ENCODE results near the gene TMEM150C. TPM values are rescaled to one million over a fixed set of nuclear protein-coding genes. Genes with fewer than 3 reads are reported as not detected.
"Not testable (repeated sequence)": the region's sequence is repeated elsewhere in the genome, so short reads cannot be mapped to it uniquely, and the experiment has no call there.

TMEM150C gene
- total RNA-seq, 1 experiment from 2014 or later: 0.07 TPM

DNA sequence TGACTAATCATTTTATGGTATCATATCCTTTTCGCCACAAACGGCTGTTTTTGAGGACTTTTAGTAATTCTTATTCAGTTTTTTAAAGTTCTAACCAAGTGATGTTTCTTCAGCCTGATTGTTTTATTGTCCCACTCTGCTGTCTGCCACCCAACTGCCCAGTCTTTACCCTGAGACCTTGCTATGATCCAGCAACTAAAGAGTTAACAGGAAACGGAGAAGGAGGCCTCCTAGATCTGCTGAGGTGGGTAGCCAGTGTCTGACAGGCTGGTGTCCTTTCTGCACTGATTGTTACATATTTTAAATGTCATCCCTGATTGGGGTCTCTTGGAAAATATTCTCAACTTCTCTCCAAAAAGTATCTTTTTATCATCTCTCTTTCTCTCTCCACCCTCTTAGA lies 7.9 kb upstream of the TMEM150C start:
- DNase-seq (ENCODE audit: extremely low read depth, low read depth): no peak

DNA sequence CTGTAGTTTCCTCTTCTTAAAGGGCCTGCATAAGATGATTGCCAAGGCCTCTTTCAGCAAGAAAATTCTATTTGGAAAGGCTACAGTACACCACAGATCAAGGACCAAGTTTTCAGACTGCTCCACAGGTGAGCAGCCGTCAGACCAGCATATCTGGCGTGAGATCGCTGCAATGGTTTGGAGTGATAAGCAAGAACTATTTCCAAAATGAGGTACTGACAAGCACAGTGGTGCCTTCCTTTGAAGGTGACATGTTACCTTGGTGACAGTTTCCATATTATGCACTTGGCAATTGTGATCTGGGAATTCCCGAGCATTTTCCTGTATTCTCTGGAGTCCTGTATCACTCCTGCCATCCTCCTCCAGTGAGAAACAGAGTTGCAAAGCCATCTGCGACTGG lies 7.3 kb upstream of the TMEM150C start:
- no peak for DNase-seq (ENCODE audit: extremely low read depth, low read depth)

DNA sequence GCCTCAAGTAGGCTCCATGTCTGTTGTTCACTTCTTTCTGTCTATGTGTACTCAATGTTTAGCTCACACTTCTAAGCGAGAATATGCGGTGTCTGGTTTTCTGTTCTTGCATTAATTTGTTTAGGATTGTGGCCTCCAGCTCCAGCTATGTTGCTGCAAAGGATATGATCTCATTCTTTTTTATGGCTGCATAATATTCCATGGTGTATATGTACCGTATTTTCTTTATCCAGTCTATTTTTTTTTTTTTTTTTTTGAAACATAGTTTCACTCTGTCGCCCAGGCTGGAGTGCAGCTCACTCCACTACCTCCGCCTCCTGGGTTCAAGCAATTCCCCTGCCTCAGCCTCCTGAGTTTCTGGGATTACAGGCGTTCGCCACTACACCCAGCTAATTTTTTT lies 5.7 kb upstream of the TMEM150C start:
- no peak for DNase-seq (ENCODE audit: extremely low read depth, low read depth)

DNA sequence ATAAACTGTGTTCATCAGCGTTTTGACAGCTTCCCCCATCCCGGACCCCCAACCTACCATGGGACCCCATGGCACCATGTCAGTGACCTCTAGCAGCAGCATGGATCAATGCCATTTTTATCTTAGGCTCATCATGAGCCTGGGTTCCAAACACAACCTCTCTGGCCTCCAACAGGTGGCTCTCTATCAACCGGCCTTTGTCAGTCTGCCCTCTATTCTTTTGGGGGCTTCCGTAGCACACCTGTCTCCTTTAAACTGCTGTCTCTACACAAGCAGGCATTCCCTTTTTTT lies 721 bp upstream of the TMEM150C start:
- no peak for DNase-seq (ENCODE audit: extremely low read depth, low read depth)

DNA sequence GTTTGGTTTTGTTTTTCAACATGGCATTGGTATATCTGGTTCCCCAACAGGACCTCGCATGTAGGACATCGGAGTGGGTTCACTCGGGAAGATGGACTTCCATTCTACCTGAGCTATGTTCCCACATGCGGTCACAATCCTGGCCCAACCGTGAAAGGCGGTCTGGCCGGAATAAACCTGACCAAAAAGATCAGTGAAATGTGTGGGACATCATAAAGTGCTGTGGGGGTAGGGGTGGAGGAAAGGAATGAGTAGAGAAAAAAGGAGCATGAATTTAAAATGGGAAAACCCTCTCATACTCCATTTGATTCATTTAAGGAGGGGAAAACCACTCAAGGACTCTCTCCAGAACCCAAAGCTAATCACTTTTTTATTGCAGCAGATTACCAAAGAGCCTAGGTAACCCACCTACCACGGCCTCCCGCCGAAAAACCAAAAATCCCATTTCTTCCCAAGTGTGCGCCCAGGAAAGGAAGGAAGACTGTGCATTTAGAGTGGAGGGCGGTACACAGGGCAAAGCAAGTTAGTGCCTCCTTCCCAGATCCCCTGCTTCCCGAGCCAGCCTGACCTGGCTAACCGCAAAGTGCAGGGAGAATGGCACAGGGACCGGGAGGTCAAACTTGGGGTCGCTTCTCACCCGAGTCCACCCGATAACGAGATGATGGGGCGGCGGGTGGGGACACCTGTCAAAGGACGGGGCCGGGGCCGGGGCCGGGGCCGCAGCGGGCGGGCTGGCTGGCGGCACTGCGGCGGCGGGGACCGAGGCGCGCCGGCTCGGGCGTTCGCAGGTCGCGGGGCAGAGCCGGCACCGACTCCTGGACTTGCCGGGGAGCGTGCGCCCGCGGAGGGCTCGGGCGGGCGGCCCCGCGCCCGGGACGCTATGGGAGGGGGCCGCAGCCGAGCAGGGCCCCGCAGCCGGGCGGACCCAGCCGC lies 669 bp downstream of the TMEM150C start:
- no peak for DNase-seq (ENCODE audit: extremely low read depth, low read depth)

DNA sequence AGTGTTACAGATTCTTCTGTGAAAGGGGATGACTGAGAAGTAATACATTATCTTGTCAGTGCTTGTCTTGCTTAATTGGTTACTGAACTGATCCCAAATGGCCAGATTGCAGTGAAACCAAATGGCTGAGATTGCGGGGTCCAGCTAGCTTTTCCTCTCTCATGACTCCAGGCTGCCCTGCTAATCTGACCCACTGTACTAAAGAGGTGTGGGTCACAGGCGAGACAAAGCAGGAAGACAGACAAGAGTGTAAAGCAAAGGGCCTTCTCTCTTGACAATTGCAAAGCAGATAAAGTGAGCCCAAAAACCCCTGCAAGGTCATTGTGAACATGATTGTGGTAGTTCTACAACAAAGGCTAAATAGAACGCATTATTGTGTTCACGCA lies 2.1 kb downstream of the TMEM150C start:
- no peak for DNase-seq (ENCODE audit: extremely low read depth, low read depth)

DNA sequence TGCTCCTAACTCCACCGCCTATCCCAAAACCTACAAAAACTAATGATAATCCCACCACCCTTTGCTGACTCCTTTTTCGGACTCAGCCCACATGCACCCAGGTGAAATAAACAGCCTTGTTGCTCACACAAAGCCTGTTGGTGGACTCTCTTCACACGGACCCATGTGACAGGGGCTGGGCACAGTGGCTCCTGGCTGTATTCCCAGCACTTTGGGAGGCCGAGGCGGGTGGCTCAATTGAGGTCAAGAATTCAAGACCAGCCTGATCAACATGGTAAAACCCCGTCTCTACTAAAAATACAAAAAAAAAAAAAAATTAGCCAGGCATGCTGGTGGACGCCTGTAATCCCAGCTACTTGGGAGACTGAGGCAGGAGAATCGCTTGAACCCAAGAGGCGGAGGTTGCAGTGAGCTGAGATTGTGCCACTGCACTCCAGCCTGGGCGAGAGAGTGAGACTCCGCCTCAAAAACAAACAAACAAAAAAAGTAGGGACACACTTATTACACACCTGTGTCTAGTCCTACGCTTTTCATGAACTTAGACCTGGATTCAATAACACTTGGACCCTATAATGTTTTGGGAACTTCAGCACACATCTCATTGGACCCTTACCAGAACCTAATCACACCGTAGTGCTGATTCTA lies 2.6 kb downstream of the TMEM150C start:
- DNase-seq (ENCODE audit: extremely low read depth, low read depth): not testable (repeated sequence)

DNA sequence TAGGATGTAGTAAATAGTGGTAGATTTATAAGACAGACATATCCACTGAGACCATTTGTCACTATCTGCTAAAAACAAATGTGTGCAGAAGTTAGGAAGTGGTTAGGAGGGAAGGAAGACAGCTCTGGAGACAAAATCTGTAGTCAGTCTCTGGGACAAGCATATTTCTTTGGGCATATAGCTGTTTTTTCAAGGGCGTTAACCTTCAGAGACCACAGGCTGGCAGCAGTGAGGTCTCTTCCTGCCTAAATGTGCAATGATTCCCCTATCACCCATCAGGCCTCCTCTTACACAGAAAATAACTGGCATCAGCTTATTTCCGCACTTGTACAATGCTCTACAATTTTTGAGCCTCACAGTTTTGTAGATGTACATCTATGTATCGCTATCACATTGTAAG lies 6.5 kb downstream of the TMEM150C start:
- DNase-seq (ENCODE audit: extremely low read depth, low read depth): no peak

DNA sequence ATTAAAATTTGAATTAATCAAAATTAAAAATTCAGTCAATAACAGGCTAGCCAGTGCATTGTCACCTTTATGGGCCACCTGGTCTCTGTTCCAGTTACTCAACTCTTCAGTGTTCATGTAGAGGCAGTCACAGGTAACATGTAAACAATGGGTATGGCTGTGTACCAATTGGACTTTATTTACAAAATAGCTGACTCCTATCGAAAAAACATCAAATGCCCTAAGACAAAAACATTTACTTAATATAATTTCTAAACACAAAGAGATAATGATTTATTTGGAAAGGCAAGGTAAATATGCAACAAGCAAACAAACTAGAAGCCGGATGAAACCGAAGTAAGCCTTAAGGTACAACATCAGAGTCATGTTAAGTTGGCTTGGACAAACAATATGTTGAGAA lies 8.8 kb downstream of the TMEM150C start:
- DNase-seq (ENCODE audit: extremely low read depth, low read depth): no peak

DNA sequence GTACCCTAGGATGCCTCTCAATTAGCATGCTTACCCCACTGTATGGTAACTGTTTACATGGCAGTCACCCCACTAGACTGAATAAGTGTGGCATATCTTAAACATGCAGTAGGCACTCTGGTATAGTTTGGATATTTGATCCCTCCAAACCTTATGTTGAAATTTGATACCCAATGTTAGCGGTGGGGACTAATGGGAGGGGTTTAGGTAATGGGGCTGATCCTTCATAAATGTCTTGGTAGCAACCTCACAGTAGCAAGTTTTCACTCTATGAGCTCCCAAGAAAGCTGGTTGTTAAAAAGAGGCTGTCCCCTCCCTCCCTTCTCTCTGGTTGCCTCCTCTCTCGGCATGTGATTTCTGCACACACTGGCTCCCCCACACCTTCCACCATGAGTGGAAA lies 10.1 kb downstream of the TMEM150C start:
- no peak for DNase-seq (ENCODE audit: extremely low read depth, low read depth)

DNA sequence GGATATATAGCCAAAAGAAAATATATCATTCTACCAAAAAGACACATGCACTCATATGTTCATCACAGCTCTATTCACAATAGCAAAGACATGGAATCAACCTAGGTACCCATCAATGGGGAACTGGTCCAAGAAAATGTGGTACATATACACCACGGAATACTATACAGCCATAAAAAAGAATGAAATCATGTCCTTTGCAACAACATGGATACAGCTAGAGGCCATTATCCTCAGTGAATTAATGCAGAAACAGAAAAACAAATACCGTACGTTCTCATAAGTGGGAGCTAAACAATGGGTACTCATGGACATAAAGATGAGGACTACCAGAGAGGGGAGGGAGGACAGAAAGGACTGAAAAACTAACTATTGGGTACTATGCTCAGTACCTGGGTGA lies 13.9 kb downstream of the TMEM150C start:
- DNase-seq (ENCODE audit: extremely low read depth, low read depth): not testable (repeated sequence)

DNA sequence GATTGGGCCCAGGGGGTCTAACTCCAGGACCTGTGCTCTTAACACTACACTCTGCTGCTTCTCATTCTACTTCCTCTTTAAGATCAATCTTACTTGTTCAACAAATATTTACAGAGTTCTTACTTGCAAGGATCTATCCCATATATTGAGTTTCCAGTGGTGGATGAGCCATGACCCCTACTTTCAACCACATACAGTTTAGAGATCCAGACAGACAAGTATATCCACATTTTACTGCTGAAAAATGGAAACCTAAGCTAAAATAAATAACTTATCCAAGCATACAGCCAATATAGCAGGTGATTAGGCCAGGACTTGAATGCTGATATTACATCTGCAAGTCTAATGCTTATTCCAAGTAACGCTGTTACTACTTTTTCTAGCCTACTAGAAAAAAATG lies 18.7 kb downstream of the TMEM150C start:
- no peak for DNase-seq (ENCODE audit: extremely low read depth, low read depth)

DNA sequence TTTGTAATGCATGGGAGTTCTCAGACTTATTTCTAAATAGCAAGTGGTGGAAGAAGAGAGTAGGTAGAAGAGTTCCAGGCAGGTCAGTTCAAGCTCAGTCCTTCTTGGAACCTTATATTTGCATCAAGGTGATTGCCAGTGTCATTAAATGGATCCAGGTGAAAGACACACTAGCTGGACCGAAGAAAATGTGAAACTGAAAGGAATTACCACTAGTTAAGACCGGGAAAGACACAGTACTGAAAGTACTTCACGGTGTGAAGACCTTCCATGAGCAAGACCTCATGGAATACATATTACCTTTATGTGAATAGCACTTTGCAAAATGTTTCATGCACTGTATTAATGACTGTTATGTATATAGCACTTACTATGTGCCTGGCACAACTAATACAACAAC lies 19.1 kb downstream of the TMEM150C start:
- no peak for DNase-seq (ENCODE audit: extremely low read depth, low read depth)

DNA sequence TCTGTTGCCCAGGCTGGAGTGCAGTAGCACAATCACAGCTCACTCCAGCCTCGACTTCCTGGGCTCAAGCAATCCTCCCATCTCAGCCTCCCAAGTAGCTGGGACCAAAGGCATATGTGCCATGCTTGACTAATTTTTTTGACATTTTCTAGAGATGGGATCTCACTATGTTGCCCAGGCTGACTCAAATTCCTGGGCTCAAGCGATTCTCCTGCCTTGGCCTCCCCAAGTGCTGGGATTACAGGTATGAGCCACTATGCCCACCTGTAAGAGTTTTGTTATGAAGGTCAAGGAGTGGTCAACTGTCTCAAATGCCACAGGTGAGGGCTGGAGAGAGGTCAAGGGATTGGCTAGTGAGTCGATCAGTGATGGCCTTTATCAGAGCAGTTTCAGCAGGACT lies 32.5 kb downstream of the TMEM150C start:
- no peak for DNase-seq (ENCODE audit: extremely low read depth, low read depth)

DNA sequence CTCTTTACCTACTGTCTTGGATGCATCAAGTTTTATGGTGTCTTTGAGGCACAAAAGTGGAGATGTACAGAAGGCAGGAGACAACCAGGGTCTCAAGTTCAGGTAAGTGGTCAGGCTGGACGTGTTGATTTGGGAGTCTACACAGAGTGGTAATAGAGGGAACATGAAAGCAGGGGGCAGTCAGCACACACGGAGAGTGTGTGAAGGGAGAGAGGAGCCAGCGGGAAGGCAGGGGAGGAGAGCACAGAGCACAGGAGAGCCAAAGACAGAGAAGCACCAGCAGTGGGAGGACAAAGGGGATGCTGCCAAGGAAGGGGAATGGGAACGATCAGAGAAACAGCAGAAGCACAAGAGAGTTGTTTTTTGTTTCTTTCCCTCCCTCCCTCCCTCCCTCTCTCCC lies 32.9 kb downstream of the TMEM150C start:
- DNase-seq (ENCODE audit: extremely low read depth, low read depth): no peak

DNA sequence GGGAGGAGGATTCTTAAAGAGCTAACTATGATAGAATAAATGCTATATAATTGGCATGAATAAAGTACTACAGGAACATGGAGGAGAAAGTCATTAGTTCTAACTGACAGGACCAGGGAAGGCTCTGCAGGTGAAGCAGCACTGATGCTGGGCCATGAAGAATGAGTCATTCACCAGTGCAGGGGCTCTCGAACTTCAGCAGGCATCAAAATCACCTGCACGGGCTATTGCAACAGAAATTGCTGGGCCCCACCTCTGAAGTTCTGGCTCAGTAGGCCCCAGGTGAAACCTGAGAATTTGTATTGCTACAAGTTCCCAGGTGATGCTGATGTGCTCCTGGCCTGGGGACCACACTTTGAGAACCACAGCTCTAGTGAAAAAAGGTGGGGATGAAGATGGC lies 33.7 kb downstream of the TMEM150C start:
- no peak for DNase-seq (ENCODE audit: extremely low read depth, low read depth)

DNA sequence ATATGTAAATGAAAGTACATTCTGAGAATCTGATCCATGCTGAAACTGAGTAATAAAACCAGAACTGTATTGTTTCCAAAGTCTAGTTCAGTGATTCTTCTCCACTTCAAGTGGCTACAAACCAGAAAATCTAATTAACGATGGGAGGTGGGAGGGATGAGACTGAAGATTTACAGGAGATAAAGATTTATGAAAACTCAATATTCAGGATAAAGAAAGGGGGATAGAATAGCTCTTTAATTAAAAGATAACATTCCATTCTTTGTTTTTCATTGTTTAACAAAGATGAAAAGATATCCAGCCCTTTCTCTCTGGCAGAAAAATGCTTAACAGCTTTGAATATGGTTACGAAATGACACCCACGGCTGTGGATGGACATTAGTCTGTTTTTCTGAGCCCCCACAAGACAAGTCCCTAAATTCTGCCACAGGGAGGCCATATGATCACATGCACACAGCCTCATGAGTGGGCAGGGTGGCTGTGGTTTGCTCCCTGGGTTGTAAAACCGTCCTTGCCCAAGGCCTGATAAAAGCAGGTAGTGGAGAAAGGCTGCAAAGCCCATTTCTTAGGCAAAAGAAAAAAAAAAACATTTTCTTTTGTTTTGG lies 36.4 kb downstream of the TMEM150C start:
- DNase-seq (ENCODE audit: extremely low read depth, low read depth): no peak

DNA sequence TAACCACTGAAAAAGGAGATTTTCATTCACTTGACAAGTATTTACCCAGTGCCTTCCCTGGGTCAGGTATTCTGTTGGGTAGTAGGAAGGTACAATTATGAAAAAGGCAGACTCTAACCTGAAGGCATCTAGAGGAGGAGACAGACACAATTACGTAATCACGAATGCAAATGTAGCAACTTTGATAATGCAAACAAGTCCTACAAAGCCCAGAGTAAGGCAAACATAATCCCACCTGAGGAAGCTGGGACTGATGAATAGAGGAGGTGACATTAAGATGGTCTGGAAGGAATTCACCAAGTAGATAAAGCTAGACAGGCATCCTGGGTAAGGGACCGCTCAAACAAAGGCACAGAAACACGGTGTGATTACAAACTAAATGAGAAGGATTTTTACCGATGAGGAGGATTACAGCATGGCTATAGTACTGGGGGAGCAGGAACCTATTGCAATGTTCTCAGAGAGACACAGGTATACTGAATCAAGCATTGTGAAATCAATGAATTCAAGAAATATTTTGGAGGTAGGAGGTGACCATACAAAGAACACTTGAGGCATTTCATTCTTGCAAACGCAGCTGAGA lies 37.1 kb downstream of the TMEM150C start:
- DNase-seq (ENCODE audit: extremely low read depth, low read depth): no peak

DNA sequence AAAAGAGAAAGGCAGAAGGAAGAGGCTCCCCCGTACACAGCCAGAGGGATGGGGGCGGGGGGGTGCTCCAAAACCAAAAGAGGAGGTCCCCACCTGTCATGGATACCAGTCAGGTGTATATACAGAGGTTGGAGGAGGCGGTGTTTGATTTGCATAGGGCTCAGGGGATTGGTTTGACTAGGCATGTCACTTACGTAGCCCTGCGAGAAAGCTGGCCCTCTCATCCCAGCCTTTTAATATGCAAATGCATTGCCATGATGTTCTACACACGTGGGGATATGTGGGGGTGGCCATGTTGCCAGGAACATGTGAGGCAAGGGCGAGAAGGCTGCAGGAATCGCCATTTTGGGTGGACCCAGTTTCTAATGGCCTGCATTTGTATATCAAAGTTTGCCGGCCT lies 38.6 kb downstream of the TMEM150C start:
- no peak for DNase-seq (ENCODE audit: extremely low read depth, low read depth)

DNA sequence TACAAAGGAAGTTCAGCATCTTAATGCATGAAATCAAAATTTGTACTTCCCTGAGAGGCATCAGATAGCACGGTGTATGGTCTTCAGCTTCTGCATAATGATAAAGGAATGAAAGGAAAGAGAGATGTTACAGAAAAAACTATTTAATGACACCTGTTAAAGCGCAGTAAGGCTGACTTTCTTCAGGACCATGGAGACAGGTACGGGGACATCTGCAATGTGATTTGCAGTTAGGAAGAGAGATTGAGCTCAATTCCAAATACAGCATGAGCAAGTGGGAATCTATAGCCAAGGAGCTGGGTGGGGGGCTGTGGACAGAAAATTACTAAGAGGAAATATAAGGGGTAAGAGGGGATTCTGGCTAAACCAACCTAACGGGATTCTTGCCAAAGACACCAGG lies 39.3 kb downstream of the TMEM150C start:
- DNase-seq (ENCODE audit: extremely low read depth, low read depth): no peak

DNA sequence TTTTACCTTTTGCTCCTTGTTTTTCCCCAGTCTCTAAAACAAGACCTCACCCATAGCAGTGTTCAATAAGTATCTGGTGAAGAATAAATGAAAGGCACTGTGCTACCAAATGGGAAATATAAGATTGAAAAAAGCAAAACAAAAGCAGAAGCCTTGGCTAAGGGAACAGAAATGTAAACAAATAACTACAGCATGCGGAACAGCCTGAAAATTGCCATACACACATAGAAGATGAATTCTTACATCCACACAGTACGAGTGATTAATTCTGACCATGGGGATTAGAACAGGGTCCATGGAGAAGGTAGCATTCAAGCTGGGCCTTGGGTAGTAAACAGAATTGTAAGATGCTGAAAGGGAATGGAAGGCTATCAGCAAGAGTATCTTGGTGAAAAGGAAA lies 40.5 kb downstream of the TMEM150C start:
- no peak for DNase-seq (ENCODE audit: extremely low read depth, low read depth)

DNA sequence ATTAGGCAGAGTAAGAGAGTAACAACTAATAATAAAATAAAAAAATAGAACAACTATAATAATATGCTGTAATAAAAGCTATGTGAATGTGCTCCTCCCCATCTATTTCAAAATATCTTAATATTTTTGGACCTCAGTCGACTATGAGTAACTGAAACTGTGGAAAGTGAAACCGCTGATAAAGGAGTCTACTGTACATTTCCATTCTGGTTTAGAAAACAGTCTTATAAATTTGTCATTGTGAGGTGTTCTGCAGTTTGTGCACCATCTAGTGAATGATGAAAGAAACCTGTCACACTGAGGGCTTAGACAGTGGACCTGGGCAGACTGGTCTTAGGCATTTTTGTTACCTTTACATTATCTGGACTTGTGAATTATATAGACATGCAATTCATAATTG lies 42.0 kb downstream of the TMEM150C start:
- DNase-seq (ENCODE audit: extremely low read depth, low read depth): no peak
